C4-2B (cell line): Measurements from ENCODE around the gene VCP.

ENCODE experiments used
- ZFX ChIP-seq: fragments of 450-650 bp; IDR thresholded peaks from 2 replicates; pipeline ENCODE4 v1.6.1; 2017
- TF ChIP-seq, protein P1 (sequence below): fragments of 450-650 bp; conservative IDR thresholded peaks from 2 replicates; pipeline ENCODE4 v1.5.1; 2017; ENCODE audit warnings: mild to moderate bottlenecking

DNA sequence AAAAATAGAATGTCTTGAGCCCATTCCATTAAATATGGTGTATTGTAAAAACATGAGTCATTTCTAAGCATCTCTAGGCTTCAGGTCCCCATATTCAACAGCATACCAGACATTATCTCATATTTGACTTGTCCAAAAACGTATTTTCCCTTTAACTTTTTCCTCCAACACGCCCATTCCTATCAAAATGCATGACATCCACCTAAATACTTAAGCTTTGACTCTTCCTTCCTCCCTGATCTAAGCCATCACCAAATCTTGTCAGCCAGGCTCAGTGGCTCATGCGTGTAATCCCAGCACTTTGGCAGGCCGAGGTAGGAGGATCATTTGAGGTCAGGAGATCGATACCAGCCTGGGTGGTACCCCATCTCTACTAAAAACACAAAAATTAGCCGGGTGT lies 23.9 kb downstream of the VCP start:
- TF ChIP-seq, protein P1, sequence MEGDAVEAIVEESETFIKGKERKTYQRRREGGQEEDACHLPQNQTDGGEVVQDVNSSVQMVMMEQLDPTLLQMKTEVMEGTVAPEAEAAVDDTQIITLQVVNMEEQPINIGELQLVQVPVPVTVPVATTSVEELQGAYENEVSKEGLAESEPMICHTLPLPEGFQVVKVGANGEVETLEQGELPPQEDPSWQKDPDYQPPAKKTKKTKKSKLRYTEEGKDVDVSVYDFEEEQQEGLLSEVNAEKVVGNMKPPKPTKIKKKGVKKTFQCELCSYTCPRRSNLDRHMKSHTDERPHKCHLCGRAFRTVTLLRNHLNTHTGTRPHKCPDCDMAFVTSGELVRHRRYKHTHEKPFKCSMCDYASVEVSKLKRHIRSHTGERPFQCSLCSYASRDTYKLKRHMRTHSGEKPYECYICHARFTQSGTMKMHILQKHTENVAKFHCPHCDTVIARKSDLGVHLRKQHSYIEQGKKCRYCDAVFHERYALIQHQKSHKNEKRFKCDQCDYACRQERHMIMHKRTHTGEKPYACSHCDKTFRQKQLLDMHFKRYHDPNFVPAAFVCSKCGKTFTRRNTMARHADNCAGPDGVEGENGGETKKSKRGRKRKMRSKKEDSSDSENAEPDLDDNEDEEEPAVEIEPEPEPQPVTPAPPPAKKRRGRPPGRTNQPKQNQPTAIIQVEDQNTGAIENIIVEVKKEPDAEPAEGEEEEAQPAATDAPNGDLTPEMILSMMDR: no peak
- no peak for TF ChIP-seq ZFX
